ENCODE results near the gene RIMBP2. TPM values are rescaled to one million over a fixed set of nuclear protein-coding genes. Genes with fewer than 3 reads are reported as not detected.
"Not testable (repeated sequence)": the region's sequence is repeated elsewhere in the genome, so short reads cannot be mapped to it uniquely, and the experiment has no call there.

RIMBP2 gene
- total RNA-seq, 3 donors from 2014 or later: 2.3 to 5.9 (median 5.4) TPM

DNA sequence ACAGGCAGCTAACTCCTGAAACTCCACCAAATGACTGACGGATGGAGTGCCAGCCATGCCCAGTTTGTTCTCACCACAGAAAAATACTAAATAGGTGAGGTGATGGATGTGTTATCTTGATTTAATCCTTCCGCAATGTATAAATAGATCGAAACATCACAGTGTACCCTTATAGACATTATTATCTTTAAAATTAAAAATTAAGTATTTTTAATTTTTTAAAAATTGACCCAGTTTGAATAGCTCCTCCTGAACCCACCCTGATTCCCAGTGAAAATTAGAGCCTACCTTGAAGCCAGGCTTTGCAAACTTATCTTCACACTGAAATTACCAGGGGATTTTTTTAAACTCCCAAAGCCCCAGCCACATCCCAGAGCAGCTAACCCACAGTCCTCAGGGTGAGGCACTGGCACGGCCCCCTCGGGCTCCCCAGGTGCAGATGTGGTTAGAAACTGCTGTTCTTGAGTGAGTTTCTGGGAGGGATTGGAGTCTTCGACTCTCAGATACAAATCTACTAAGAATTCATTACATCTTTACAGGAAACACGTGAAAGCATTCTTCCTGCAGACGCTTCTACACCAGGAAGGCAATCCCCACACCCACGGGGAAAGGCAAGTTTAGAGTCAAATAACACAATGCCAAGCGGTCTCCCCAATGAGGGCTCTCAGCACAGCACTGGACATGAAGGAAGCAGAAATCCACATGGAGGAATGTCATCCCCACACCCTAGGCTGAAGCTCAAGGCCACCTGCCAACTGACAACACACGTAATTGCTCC is 126.4 kb downstream of the RIMBP2 start:
- DNase-seq (no peak), ATAC-seq (no peak)
- H3K9me3 ChIP-seq: no peaks in the 10 kb centered on the region
- intact Hi-C loops (cut with DNase I, micrococcal nuclease): no loop called here
- no peaks in the 10 kb centered on the region for H3K36me3 ChIP-seq (ENCODE audit: low read depth)
- H3K4me1 ChIP-seq (ENCODE audit: low read depth): no peaks in the 10 kb centered on the region
- H3K4me3 ChIP-seq: no peak overlapping the region
- TF ChIP-seq CTCF (IDR thresholded peaks at IDR 0.05): no peak

DNA sequence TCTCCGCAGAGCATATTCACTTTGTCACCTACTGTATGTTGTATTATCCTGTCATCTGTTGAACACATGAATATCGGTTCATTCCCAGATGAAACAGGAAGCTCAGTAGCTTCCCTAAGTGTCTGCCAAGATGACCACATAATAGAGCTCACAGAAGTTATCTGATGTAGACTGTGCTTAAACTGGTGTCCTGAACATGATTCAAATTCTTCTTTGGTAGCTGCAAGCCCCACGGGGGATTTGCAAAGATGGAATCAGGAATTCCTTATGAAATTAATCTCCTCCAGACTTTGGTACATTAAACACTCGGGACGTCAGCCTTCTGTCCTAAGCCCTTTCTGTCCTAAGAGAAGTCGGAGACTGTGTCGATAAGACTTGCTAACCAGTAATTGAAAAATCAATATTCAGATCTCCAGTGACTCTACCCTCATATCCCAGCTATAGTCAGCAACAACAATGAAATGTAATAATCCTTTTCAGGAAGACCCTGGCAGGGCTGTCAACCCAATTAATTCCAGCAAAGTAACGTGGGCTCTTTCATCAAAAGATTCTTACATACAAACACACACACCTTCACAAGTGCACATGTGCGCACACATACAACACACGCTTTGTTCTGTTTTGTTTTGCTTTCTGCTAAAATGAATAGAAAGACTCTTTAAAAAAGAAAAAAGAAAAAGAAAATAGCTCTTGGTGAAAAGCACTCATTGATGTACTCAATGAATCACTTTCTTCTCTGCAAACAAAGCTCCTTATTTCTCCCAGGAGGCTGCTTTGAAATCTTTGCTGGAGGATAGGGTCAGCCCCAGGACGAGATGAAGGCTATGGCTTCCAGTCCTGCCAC is 127.2 kb downstream of the RIMBP2 start:
- Histone ChIP-seq H3K4me1 (ENCODE audit: low read depth) (no peaks in the 10 kb centered on the region), H3K4me3 (no peak overlapping the region), H3K9me3 (no peaks in the 10 kb centered on the region), H3K36me3 (ENCODE audit: low read depth) (no peaks in the 10 kb centered on the region)
- DNase-seq: no peak
- no peak for ATAC-seq
- TF ChIP-seq CTCF (IDR thresholded peaks at IDR 0.05): no peak
- intact Hi-C loops (cut with DNase I, micrococcal nuclease): no loop called here

DNA sequence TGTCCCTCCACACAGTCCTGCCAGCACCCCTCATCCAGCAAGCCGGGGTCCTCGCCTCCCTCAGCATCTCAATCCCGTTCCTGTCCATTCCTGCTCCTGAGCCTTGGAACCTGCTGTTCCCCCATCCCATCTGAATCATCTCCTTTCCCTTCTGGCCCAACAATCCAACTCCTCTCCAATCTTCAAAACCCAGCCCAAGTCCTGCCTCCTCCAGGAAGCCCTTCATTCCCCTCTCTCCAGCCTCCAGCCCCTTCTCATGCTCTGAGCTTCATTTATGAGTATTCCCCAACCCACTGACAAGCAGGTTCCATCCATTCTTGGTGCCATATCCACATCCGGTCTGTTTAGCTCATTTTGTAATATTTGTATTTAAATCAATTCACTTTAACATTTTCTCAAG is 128.1 kb downstream of the RIMBP2 start:
- Histone ChIP-seq H3K4me1 (ENCODE audit: low read depth) (no peaks in the 10 kb centered on the region), H3K4me3 (no peak overlapping the region), H3K36me3 (ENCODE audit: low read depth) (no peaks in the 10 kb centered on the region), H3K9me3 (no peaks in the 10 kb centered on the region)
- ATAC-seq (no peak), DNase-seq (no peak)
- no peak for TF ChIP-seq CTCF (IDR thresholded peaks at IDR 0.05)
- intact Hi-C loops (cut with DNase I, micrococcal nuclease): no loop called here

GRCh38 chr12:130584475-130584874 is 131.6 kb downstream of the RIMBP2 start:
- H3K4me3 ChIP-seq; intact Hi-C loops (cut with DNase I, micrococcal nuclease): not testable (repeated sequence)

DNA sequence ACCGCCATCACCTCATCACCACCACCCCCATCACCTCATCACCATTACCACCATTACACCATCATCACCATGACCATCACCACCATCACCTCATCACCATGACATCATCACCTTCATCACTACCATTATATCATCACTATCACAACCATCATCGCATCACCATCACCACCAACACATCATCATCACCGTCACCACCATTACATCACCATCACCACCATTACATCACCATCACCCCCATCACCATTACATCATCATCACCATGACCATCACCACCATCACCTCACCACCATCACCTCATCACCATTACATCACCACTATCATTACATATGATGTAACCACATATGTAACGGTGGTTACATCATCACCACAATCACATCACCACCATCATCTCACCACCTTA is 132.3 kb downstream of the RIMBP2 start:
- Histone ChIP-seq H3K4me3 (no peak overlapping the region), H3K4me1 (ENCODE audit: low read depth) (no peaks in the 10 kb centered on the region), H3K36me3 (ENCODE audit: low read depth) (no peaks in the 10 kb centered on the region), H3K9me3 (no peaks in the 10 kb centered on the region)
- TF ChIP-seq CTCF (IDR thresholded peaks at IDR 0.05): no peak
- DNase-seq (no peak), ATAC-seq (no peak)
- intact Hi-C loops (cut with DNase I, micrococcal nuclease): no loop called here

More at GRCh38 chr12:130584475-130584874, 131.6 kb downstream of the RIMBP2 start:
- DNase-seq; ATAC-seq; H3K36me3 ChIP-seq (ENCODE audit: low read depth); H3K4me1 ChIP-seq (ENCODE audit: low read depth); H3K9me3 ChIP-seq: not testable (repeated sequence)

DNA sequence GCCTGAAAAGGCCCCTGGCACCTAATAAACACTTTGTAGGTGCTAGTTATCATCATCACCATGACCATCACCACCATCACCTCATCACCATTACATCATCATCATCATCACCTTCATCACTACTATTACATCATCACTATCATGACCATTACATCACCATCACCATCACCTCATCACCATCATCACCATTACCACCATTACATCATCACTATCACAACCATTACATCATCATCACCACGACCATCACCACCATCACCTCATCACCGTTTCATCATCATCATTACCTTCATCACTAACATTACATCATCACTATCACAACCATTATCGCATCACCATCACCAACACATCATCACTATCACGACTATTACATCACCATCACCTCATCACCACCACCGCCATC is 132.8 kb downstream of the RIMBP2 start:
- ATAC-seq (no peak), DNase-seq (no peak)
- intact Hi-C loops (cut with DNase I, micrococcal nuclease): no loop called here
- H3K9me3 ChIP-seq: no peaks in the 10 kb centered on the region
- H3K4me1 ChIP-seq (ENCODE audit: low read depth): no peaks in the 10 kb centered on the region
- no peak for TF ChIP-seq CTCF (IDR thresholded peaks at IDR 0.05)
- no peaks in the 10 kb centered on the region for H3K36me3 ChIP-seq (ENCODE audit: low read depth)
- H3K4me3 ChIP-seq: no peak overlapping the region

Data from mucosa of descending colon (tissue), 3 donors.